Erythroblast (primary cell): ENCODE results near the gene SBF1.

Experiments used
- GATA1 ChIP-seq: IDR thresholded peaks from 2 replicates; pipeline ENCODE4 v1.6.1; 2011; ENCODE audit warnings: low read depth, mild to moderate bottlenecking, control low read depth, low read length, moderate library complexity
- POLR2A ChIP-seq: IDR thresholded peaks from 2 replicates; pipeline ENCODE4 v1.6.1; 2011; ENCODE audit warnings: mild to moderate bottlenecking, low read length

DNA sequence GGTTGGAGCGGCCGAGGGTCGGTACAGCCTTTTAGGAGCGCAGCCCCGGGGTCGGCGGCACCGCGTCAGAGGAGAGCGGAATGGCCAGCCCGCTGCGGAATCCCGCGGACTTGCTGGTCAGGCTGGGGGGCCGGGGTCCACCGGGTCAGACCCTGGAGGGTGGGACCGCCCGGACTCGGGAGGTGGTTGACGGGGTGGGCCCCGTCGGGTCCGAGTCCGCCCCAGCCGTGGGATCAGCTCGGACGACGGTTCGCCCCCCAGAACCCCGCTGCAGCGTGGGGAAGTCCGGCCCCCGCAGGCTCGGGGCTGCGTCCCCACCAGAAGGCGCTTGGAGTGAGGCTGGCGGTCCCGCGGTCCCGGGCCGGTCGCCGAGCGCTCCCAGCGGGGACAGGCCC is 6.2 kb upstream of the SBF1 start:
- TF ChIP-seq POLR2A, result no peak
- no peak for TF ChIP-seq GATA1
